ENCODE measurements around the gene OGFOD3. TPM values are rescaled to one million over a fixed set of nuclear protein-coding genes. Genes with fewer than 3 reads are reported as not detected.

The OGFOD3 gene
- total and polyA plus RNA-seq, 9 of the 15 experiments (the other 6 are each of a cell fraction or from before 2014, with no cell fraction given) = 0.69 to 44.7 (median 18.9) TPM

GRCh38 chr17:82367724-82368524 lies 50.5 kb downstream of the OGFOD3 start (continued):
- TF ChIP-seq ARID3A (IDR thresholded peaks at IDR 0.05; ENCODE audit: borderline replicate concordance, low read depth, low read length) (peak; percentile 80; the same call in 1 of the 2 replicates), DLX4 (CRISPR knock-in tag; IDR thresholded peaks at IDR 0.05) (no peak), SRSF7 (optimal IDR thresholded peaks at IDR 0.05; ENCODE audit: low read depth, low read length) (no peak), ZFX (CRISPR knock-in tag; IDR thresholded peaks at IDR 0.05) (no peak), SNAPC5 (CRISPR knock-in tag; IDR thresholded peaks at IDR 0.05) (no peak), POLR2AphosphoS2 (IDR thresholded peaks at IDR 0.05; ENCODE audit: low read length) (peak; percentile 65; the same call in 1 of the 2 replicates), ELF1 (tag; IDR thresholded peaks at IDR 0.05) (peak; percentile 64; the same call in 1 of the 2 replicates), L3MBTL2 (IDR thresholded peaks at IDR 0.05) (peak; percentile 62; the same call in 1 of the 2 replicates), NRF1 (conservative IDR thresholded peaks at IDR 0.05 in 1 of 2, IDR thresholded peaks at IDR 0.05 in 1 of 2) (peak; percentile 69 to 71), CUX1 (CRISPR knock-in tag; IDR thresholded peaks at IDR 0.05) (no peak), VEZF1 (CRISPR knock-in tag; IDR thresholded peaks at IDR 0.05) (peak; percentile 53; the same call in 1 of the 2 replicates), ELF4 (CRISPR knock-in tag; IDR thresholded peaks at IDR 0.05) (no peak), POLR2AphosphoS5 (IDR thresholded peaks at IDR 0.05; ENCODE audit: control insufficient read depth, insufficient read depth, low read depth, low read length) (peak; percentile 81), ZEB2 (IDR thresholded peaks at IDR 0.05) (no peak), PYGO2 (tag; IDR thresholded peaks at IDR 0.05) (no peak), ZNF75A (CRISPR knock-in tag; IDR thresholded peaks at IDR 0.05) (no peak), BCOR (IDR thresholded peaks at IDR 0.05) (no peak), MTA2 (IDR thresholded peaks at IDR 0.05; ENCODE audit: low read depth) (no peak), ATF1 (CRISPR knock-in tag; IDR thresholded peaks at IDR 0.05) (no peak), ATF1 (tag; IDR thresholded peaks at IDR 0.05) (peak; percentile 94), SMARCA4 (IDR thresholded peaks at IDR 0.05) (no peak)
